Osteoblast (primary cell): ENCODE data around the gene IMPG1. TPM values are rescaled to one million over a fixed set of nuclear protein-coding genes. Genes with fewer than 3 reads are reported as not detected.
A peak's percentile ranks its signal among the peaks of the same experiment; 100 is the strongest.

Experiments
- DNase-seq: peaks from one replicate; pipeline ENCODE4 v3.0.0; 2011; ENCODE audit warnings: low spot score, mixed read lengths; ENCODE audit not compliant: insufficient read length; ENCODE audit errors: missing footprints
- H2AFZ ChIP-seq: 2 replicates; pipeline ENCODE4 v1.6.0; 2011; ENCODE audit warnings: mild to moderate bottlenecking, low read length
- H3K27ac ChIP-seq: 2 replicates; pipeline ENCODE4 v1.5.1; 2011; ENCODE audit warnings: mild to moderate bottlenecking, low read depth, low read length, moderate library complexity
- H3K27me3 ChIP-seq: 2 replicates; pipeline ENCODE4 v1.6.0; 2012; ENCODE audit warnings: mild to moderate bottlenecking, control low read depth, inconsistent platforms, low read length, moderate library complexity; ENCODE audit not compliant: insufficient read depth
- H3K36me3 ChIP-seq: 2 replicates; pipeline ENCODE4 v1.5.1; 2011; ENCODE audit warnings: mild to moderate bottlenecking, low read length, control low read depth, moderate library complexity; ENCODE audit not compliant: insufficient read depth
- H3K4me1 ChIP-seq: 2 replicates; pipeline ENCODE4 v1.5.1; 2011; ENCODE audit warnings: mild to moderate bottlenecking, low read length, control low read depth, moderate library complexity; ENCODE audit not compliant: insufficient read depth
- H3K4me2 ChIP-seq: 2 replicates; pipeline ENCODE4 v1.6.0; 2011; ENCODE audit warnings: mild to moderate bottlenecking, low read length; ENCODE audit not compliant: insufficient read depth
- H3K4me3 ChIP-seq: fragments of 200-600 bp; sonication (generic); 3 replicates; pipeline ENCODE4 v1.5.1; 2012; ENCODE audit warnings: mild to moderate bottlenecking, low read length, inconsistent platforms; ENCODE audit not compliant: insufficient read depth
- H3K79me2 ChIP-seq: 2 replicates; pipeline ENCODE4 v1.6.0; 2012; ENCODE audit warnings: mild to moderate bottlenecking, low read length, control low read depth, inconsistent platforms; ENCODE audit not compliant: insufficient read depth
- H3K9me3 ChIP-seq: 2 replicates; pipeline ENCODE4 v1.5.1; 2011; ENCODE audit warnings: low read depth, low read length, control low read depth
- H4K20me1 ChIP-seq: 2 replicates; pipeline ENCODE4 v1.6.0; 2012; ENCODE audit warnings: mild to moderate bottlenecking, low read length, control low read depth; ENCODE audit not compliant: insufficient read depth
- total RNA-seq: library from RNA; depleted of rRNA; stranded (reverse); fragments of >200 nt; gene quantifications from 2 replicates; pipeline ENCODE4 v1.2.3, GENCODE V29; 2012
- TF ChIP-seq, protein P1 (sequence below): IDR thresholded peaks from 2 replicates; pipeline ENCODE4 v1.5.1; 2011; ENCODE audit warnings: mild to moderate bottlenecking, low read depth, low read length, moderate library complexity; ENCODE audit errors: extremely low read depth

The IMPG1 gene
- total RNA-seq, 1 donor = not detected

DNA sequence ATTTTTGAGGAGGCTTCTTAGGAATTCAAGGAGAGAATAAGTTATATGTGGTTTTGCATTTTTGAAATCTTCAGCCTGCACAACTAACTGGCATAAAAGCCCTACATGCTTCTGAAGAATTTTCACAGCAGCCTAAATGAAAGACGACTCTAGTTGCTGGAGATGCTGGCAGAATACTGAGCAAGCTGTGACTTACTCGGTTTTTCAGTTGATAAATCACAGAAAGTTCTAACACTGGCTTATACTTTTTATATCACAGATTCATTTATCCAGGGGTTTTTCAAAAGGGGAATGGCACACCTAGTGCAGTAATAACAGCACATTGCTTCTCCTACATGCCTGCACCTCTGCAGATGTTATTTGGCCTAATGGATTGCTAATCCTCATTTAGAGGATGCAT, 134.6 kb downstream of the IMPG1 start:
- no peak overlapping the region for H3K27ac ChIP-seq

DNA sequence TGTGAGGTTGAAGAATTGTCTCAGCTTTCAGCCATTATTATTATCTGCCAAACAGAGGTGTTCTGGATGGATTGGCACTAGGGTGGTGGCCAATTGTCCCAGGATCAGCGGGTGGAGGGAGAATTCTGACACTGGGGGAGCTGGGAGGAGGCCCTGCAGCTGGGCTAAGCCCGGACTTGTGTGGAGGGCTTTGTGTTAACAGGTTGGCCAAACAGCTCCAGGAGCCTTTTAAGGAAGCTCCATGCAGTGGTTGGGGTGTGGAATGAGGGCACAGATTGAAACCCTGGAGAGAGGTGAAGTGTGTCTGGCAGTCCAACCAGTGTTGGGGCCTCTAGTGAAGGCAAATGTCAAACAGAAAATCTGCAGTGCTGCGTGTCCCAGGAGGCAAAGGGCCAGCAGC, 135.8 kb downstream of the IMPG1 start:
- peaks cover 9% of the 10 kb centered on the region for H3K4me1 ChIP-seq
- no peaks in the 10 kb centered on the region for H3K9me3 ChIP-seq
- no peaks in the 10 kb centered on the region for H3K27me3 ChIP-seq
- no peak overlapping the region for H2AFZ ChIP-seq
- TF ChIP-seq, protein P1, sequence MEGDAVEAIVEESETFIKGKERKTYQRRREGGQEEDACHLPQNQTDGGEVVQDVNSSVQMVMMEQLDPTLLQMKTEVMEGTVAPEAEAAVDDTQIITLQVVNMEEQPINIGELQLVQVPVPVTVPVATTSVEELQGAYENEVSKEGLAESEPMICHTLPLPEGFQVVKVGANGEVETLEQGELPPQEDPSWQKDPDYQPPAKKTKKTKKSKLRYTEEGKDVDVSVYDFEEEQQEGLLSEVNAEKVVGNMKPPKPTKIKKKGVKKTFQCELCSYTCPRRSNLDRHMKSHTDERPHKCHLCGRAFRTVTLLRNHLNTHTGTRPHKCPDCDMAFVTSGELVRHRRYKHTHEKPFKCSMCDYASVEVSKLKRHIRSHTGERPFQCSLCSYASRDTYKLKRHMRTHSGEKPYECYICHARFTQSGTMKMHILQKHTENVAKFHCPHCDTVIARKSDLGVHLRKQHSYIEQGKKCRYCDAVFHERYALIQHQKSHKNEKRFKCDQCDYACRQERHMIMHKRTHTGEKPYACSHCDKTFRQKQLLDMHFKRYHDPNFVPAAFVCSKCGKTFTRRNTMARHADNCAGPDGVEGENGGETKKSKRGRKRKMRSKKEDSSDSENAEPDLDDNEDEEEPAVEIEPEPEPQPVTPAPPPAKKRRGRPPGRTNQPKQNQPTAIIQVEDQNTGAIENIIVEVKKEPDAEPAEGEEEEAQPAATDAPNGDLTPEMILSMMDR = no peak
- no peak overlapping the region for H3K4me3 ChIP-seq
- no peak overlapping the region for H3K27ac ChIP-seq
- no peaks in the 10 kb centered on the region for H4K20me1 ChIP-seq
- H3K79me2 ChIP-seq = no peaks in the 10 kb centered on the region
- no peak overlapping the region for H3K4me2 ChIP-seq
- no peak for DNase-seq
- H3K36me3 ChIP-seq = no peaks in the 10 kb centered on the region

More for the DNA sequence above, 134.6 kb downstream of the IMPG1 start:
- TF ChIP-seq, protein P1 = no peak
- no peaks in the 10 kb centered on the region for H3K27me3 ChIP-seq
- no peaks in the 10 kb centered on the region for H3K36me3 ChIP-seq
- H2AFZ ChIP-seq = no peak overlapping the region
- no peak overlapping the region for H3K4me3 ChIP-seq
- no peak for DNase-seq
- H3K79me2 ChIP-seq = no peaks in the 10 kb centered on the region
- H3K9me3 ChIP-seq = no peaks in the 10 kb centered on the region
- peaks cover 9% of the 10 kb centered on the region for H3K4me1 ChIP-seq
- no peak overlapping the region for H3K4me2 ChIP-seq
- no peaks in the 10 kb centered on the region for H4K20me1 ChIP-seq

DNA sequence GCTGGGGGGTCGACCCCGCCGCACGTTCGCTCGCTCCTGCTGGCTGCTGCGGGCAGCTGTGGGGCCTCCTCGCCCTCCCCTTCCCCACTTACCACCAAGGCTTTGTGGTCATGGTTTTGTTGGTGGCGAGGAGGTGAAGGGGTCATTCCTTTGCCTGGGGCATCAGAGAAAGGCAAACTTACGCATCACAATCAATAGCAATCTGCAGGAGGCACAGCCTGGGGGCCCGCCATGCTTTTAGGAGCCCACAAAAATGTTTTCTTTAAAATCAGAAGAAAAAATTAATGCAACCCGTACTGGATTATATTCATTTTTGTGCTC, 137.0 kb downstream of the IMPG1 start:
- TF ChIP-seq, protein P1 = no peak
- no peaks in the 10 kb centered on the region for H3K27me3 ChIP-seq
- no peaks in the 10 kb centered on the region for H4K20me1 ChIP-seq
- no peak for DNase-seq
- H3K79me2 ChIP-seq = no peaks in the 10 kb centered on the region
- peaks cover 9% of the 10 kb centered on the region for H3K4me1 ChIP-seq
- H3K4me2 ChIP-seq = peak overlapping the region; percentile 96
- H3K36me3 ChIP-seq = no peaks in the 10 kb centered on the region
- no peak overlapping the region for H3K27ac ChIP-seq
- peak overlapping the region; percentile 95 for H2AFZ ChIP-seq
- no peaks in the 10 kb centered on the region for H3K9me3 ChIP-seq
- H3K4me3 ChIP-seq = peak overlapping the region; percentile 67

DNA sequence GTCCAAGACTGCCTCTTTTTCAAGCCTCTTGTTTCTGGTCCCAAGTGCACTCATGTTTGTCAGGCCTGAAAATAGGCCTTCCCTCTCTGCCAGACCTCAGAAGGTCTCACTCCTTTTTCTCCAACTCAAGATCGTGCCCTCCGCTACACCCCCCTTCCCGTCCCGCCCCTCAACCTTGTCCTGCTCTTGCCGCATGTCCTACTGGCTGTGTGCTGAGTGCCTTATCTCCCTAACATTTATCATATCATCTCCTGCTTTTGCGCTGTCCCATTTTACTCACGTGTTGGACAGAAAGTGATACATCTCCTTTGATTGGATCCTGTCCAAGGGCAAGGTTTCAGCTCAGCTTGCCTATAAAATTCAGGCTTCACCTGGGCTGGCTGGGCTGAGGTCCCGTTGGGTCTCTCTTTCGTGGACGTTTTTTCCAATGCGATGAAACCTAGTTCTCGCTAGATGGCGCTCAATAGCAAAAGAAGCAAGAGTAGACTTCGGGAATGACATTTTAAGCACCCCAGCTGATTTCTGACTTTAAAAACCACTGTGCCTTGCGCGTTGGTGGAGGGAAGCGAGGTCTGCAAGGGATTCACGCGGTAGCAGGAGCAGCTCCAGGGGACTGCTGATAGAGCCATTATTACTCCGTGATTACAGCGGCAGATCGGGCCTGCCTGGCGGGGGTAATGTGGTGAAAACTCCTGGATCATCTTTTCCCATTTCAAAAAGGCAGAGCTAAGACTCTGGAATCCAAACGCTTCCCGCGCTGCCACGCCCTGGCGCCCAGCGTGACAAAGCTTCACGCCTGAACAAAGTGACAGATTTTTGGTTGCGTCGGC, 137.6 kb downstream of the IMPG1 start:
- Histone ChIP-seq H3K4me2 (peak overlapping the region; percentile 96), H3K36me3 (no peaks in the 10 kb centered on the region), H3K4me3 (peak overlapping the region; percentile 67), H3K4me1 (peaks cover 9% of the 10 kb centered on the region), H2AFZ (peak overlapping the region; percentile 95), H3K27ac (no peak overlapping the region), H4K20me1 (no peaks in the 10 kb centered on the region), H3K27me3 (no peaks in the 10 kb centered on the region), H3K9me3 (no peaks in the 10 kb centered on the region), H3K79me2 (no peaks in the 10 kb centered on the region)
- DNase-seq = peak; percentile 93
- TF ChIP-seq, protein P1 = peak; percentile 89
